GM18907 (cell line): Measurements from ENCODE around the gene G3BP1.
"Not testable (repeated sequence)": the region's sequence is repeated elsewhere in the genome, so short reads cannot be mapped to it uniquely, and the experiment has no call there.

ENCODE experiments used
- ATAC-seq: cut with Tn5 transposase; IDR thresholded peaks from one replicate; pipeline ENCODE4 v1.9.1; 2021; ENCODE audit warnings: mild to moderate bottlenecking, moderate library complexity; ENCODE audit not compliant: unreplicated experiment

Gene G3BP1

DNA sequence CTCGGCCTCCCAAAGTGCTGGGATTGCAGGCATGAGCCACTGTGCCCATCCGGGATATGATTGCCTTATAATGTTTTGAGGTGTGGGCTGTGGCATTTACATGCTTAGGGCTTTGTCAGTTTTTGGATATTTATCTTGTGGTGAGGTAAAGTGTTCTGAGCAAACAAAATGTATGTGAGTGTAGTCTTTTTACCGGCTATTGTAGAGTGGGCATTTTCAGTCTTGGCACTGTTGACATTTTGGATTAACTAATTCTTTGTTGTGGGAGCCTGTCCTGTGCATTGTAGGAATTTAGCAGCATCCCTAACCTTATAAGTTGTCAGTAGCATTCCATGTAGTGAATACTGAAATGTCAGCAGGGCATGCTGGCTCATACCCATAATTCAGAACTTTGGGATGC is 21.6 kb downstream of the G3BP1 start:
- ATAC-seq: no peak

GRCh38 chr5:151795426-151795825 is 23.7 kb downstream of the G3BP1 start:
- no peak for ATAC-seq

DNA sequence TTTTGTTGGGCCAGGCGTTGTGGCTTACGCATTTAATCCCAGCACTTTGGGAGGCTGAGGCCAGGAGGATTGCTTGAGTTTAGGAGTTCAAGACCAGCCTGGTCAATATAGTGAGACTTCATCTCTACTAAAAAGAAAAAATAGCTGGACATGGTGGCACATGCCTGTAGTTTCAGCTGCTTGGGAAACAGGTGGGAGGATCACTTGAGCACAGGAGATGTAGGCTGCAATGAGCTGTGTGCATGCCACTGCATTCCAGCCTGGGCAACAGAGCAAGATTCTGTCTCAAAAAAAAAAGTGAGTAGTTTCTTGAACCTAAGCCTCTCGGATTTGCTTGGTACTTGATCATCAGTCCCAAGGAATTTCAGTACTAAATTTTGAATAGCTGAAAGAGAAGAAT is 26.9 kb downstream of the G3BP1 start:
- no peak for ATAC-seq

GRCh38 chr5:151799407-151799806 is 27.7 kb downstream of the G3BP1 start:
- ATAC-seq: no peak

- ATAC-seq: peak; percentile 69
Measured at GRCh38 chr5:151800532-151800931, 28.8 kb downstream of the G3BP1 start.

GRCh38 chr5:151805414-151806223 is 33.9 kb downstream of the G3BP1 start:
- ATAC-seq: no peak

DNA sequence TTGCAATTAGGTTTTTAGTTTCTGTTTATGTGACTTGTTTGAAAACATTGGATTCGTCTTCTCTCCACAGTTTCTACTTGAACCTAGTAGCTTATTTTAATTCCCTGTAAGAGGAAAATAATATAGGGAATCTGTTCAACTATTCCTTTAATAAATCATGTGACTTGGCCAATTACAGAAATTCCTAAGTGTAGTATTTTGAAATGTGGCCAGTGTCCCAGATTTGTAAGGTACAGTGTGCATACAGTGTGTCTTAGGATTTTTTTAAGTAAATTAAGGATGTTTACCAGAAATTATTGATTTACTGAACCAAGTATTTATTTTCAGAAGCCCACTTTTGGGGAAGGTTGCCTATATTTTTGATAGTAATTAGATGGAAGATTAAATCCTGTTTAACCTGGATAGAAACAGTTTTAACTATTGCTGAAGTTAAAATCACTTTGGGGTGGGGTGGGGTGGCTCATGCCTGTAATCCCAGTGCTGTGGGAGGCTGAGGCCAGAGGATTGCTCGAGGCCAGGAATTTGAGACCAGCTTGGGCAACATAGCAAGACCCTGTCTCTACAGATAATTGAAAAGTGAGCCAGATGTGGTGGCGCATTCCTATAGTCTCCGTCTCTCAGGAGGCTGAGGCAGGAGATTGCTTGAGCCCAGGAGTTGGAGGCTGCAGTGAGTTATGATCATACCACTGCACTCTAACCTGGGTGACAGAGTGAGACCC is 36.9 kb downstream of the G3BP1 start:
- ATAC-seq: no peak

DNA sequence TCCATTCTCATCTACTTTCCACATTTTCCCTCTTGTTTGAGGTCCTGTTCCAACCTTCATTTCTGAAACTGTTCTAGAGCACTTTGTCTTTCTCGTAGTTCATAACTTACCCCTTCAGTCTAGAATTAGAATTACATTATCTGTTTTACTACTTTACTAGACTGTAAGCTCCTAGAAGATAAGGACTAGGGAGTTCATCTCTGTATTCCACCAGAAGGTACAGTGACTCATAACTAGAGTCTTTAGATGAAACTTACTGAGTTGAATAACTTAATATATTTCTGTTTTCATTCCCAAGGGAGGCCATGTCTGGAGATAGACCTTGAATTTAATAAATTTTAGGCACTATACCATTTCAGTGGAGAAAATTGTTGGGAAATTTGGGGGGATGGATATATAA is 38.7 kb downstream of the G3BP1 start:
- ATAC-seq: no peak

DNA sequence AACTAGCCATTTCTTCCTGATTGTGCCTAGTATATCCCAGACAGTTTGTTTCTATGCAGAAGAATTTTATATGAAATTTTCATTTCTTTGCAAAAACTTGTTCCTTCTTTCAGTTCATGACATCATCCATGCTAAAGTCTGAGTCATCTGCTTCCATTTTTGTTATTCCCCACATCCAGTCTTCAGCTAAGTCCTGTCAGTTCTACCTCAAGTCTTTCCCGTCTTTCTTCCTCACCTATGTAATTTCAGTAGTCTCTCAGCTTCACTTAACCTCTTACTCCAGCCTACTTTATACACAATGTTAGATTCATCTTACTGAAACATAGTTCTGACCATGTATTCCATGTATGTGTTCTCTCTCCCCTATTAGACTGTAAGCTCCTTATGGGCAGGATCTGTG is 39.1 kb downstream of the G3BP1 start:
- no peak for ATAC-seq

GRCh38 chr5:151811593-151812321 is 40.0 kb downstream of the G3BP1 start:
- ATAC-seq: no peak

GRCh38 chr5:151812757-151813309 is 41.1 kb downstream of the G3BP1 start:
- ATAC-seq: no peak

- no peak for ATAC-seq
Measured at GRCh38 chr5:151815051-151815450, 43.3 kb downstream of the G3BP1 start.

DNA sequence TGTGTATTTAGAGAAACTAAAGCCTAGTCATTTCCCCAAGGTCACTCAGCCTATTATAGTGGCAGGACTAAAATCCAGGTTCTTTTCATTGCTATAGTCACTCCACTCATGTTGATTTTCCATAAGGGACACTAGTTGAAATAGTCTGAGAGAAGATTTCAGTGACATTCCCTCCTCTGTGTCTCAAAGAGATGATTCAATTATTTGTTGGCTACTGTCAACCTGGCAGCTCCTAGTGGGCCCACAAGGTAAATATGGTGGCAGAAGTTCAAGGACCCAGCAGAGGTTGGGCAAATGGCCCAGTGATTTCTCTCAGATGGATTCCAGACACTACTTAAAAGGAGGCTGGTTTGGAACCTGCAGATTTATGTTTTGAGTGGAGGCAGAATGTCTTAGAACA is 48.1 kb downstream of the G3BP1 start:
- no peak for ATAC-seq

DNA sequence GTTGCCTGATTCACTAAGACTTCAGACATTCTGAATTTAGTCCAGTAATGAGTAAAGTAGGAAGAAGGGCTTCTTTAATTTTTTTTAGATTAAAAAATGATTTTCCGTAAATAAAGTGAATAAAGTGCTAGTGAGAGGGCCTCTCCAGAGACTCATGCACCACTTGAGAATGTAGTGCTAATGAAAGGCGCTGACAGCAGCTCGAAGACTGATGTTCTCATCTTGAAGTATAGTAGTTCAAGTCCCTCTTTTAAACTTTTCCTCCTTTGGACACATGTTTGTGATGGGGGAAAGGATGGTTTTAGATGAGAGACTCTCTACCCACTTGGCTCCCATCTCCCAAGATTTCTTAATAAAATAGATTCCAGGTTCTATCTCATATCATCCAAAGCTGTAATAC is 48.5 kb downstream of the G3BP1 start:
- ATAC-seq: no peak

DNA sequence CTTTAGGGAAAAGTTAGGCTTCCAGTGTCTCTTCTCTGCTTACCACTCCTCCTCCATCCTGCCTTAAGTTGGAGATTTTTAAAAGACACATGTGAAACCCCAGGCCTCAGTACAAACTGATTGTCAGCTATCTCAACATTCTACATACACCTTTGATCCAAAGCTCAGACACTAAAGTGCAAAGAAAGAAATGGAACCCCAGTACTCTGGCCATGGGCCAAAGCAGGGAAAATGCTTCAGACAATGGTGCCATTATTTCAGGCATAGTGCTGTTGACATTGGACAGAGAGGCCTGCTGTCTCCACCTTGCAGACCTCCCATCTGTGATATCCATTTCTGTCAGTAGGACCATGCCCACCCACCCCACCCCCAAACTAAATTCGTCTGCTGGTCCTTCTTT is 49.1 kb downstream of the G3BP1 start:
- no peak for ATAC-seq

GRCh38 chr5:151822141-151822540 is 50.4 kb downstream of the G3BP1 start:
- no peak for ATAC-seq

DNA sequence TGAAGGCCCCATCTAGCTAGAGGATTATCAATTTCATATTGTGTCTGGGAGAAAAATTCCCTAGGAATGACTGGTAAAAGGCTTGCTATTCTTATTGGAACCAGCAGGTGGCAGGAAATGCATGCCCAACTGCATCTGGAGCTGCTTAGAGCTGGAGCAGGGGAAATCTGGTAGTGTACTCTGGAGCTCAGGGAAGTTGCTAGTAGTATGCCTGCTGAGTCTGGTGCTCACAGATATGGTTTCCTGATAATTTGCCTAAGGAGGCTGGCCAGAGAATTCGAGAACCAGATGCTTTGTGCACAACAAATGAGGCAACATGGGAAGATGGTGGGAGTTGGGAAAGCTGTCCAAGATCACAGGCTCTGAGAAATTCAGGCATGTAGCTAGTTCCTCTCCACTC is 53.7 kb downstream of the G3BP1 start:
- ATAC-seq: peak; percentile 68

- no peak for ATAC-seq
Measured at GRCh38 chr5:151829370-151829769, 57.6 kb downstream of the G3BP1 start.

DNA sequence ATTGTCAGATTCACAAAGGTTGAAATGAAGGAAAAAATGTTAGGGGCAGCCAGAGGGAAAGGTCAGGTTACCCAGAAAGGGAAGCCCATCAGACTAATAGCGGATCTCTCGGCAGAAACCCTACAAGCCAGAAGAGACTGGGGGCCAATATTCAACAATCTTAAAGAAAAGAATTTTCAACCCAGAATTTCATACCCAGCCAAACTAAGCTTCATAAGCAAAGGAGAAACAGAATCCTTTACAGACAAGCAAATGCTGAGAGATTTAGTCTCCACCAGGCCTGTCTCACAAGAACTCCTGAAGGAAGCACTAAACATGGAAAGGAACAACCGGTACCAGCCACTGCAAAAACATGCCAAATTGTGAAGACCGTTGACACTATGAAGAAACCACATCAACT is 61.1 kb downstream of the G3BP1 start:
- ATAC-seq: not testable (repeated sequence)

DNA sequence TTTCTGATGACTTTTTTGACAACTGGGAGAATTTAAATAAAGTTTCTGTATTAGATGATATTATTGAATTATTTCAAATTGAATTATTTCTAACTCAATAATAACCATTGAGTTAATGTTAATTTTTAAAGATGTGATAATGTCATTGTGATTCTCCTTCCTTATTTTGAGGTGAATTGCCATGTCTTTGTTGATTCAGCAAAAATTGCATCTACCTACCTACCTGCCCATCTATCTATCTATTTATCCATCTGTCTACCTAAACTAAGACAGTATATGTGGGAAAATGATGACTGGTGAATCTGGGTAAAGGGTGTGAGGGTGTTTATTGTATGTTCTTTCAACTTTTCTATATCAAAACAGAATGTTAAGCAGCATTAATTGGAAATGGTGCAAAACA is 75.0 kb downstream of the G3BP1 start:
- no peak for ATAC-seq

DNA sequence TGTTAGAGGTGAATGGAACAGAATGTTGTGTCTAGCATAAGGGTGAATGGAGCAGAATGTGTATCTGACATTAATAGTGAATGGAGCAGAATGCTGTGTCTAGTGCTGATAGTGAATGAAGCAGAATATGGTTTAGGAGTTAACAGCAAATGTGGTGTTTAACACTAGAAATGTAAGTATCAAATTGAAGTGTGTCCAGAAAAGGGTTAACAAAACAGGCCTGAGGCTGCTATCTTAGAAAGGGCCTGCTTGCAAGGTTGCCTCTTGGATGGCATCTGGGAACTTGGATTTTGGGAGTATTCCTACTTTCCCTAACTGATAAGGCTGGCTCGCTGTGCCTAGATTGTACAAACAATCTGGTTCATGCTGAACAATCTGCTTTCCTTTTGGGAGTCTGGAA is 76.1 kb downstream of the G3BP1 start:
- no peak for ATAC-seq
